ENCODE measurements around the gene RRAS.

Gene RRAS

GRCh38 chr19:49645592-49645991, 5.6 kb upstream of the RRAS start:
- no peak for DNase-seq (ENCODE audit: low read depth)
- H3K4me3 ChIP-seq (replicated peaks; ENCODE audit: low read depth, low read length): no peak overlapping the region
- TF ChIP-seq CTCF (IDR thresholded peaks at IDR 0.05; ENCODE audit: low read length, missing control alignments): no peak

- H3K4me3 ChIP-seq (replicated peaks; ENCODE audit: low read depth, low read length): peak overlapping the region; percentile 20
- TF ChIP-seq CTCF (IDR thresholded peaks at IDR 0.05; ENCODE audit: low read length, missing control alignments): no peak
- no peak for DNase-seq (ENCODE audit: low read depth)
These were observed 3.5 kb upstream of the RRAS start for GRCh38 chr19:49643466-49643865.

- no peak for DNase-seq (ENCODE audit: low read depth)
- peak overlapping the region; percentile 85 for H3K4me3 ChIP-seq (replicated peaks; ENCODE audit: low read depth, low read length)
- no peak for TF ChIP-seq CTCF (IDR thresholded peaks at IDR 0.05; ENCODE audit: low read length, missing control alignments)
These were observed 2.6 kb upstream of the RRAS start for GRCh38 chr19:49642492-49643035.

GRCh38 chr19:49641688-49642491, 1.9 kb upstream of the RRAS start, which contains the start of gene SCAF1:
Gene SCAF1 (plus strand): TSS chr19:49642209. CDS start chr19:49645027, 2,818 bp downstream.
- no peak for TF ChIP-seq CTCF (IDR thresholded peaks at IDR 0.05; ENCODE audit: low read length, missing control alignments)
- DNase-seq (ENCODE audit: low read depth): peak; percentile 100
- peak within 1 kb of the TSS; percentile 85 for H3K4me3 ChIP-seq (replicated peaks; ENCODE audit: low read depth, low read length)

- DNase-seq (ENCODE audit: low read depth): no peak
- no peak for TF ChIP-seq CTCF (IDR thresholded peaks at IDR 0.05; ENCODE audit: low read length, missing control alignments)
- peak overlapping the region; percentile 87 for H3K4me3 ChIP-seq (replicated peaks; ENCODE audit: low read depth, low read length)
These were observed 386 bp downstream of the RRAS start for GRCh38 chr19:49639401-49640112.

- peak; percentile 86 for DNase-seq (ENCODE audit: low read depth)
- H3K4me3 ChIP-seq (replicated peaks; ENCODE audit: low read depth, low read length): peak overlapping the region; percentile 87
- no peak for TF ChIP-seq CTCF (IDR thresholded peaks at IDR 0.05; ENCODE audit: low read length, missing control alignments)
These were observed 1.9 kb downstream of the RRAS start for GRCh38 chr19:49637821-49638738.
